ENCODE data around the gene DAW1. TPM values are rescaled to one million over a fixed set of nuclear protein-coding genes. Genes with fewer than 3 reads are reported as not detected.

The DAW1 gene
- total and polyA plus RNA-seq, 2 of the 13 experiments (the other 11 are each of a cell fraction or from before 2014, with no cell fraction given), result not detected

GRCh38 chr2:227884511-227884947 lies 13.1 kb downstream of the DAW1 start (continued):
- TF ChIP-seq ZNF501 (CRISPR knock-in tag; IDR thresholded peaks at IDR 0.05) (peak; percentile 68), ZMAT3 (CRISPR knock-in tag; conservative IDR thresholded peaks at IDR 0.05) (peak; percentile 46; the same call in 1 of the 2 replicates), POGK (CRISPR knock-in tag; conservative IDR thresholded peaks at IDR 0.05) (0 out of 2 replicates have a peak, but pooled peaks have one; percentile 35), MTF2 (CRISPR knock-in tag; IDR thresholded peaks at IDR 0.05; ENCODE audit: borderline replicate concordance) (peak; percentile 57; the same call in 1 of the 2 replicates), EED (CRISPR knock-in tag; IDR thresholded peaks at IDR 0.05) (0 out of 2 replicates have a peak, but pooled peaks have one; percentile 41), FOXA3 (CRISPR knock-in tag; IDR thresholded peaks at IDR 0.05) (peak; percentile 51), PITX1 (CRISPR knock-in tag; IDR thresholded peaks at IDR 0.05) (peak; percentile 40; the same call in 1 of the 2 replicates), NFE2L1 (CRISPR knock-in tag; IDR thresholded peaks at IDR 0.05; ENCODE audit: borderline replicate concordance) (0 out of 2 replicates have a peak, but pooled peaks have one; percentile 48), CTCF (CRISPR knock-in tag; IDR thresholded peaks at IDR 0.05) (peak; percentile 99), TEAD3 (CRISPR knock-in tag; optimal IDR thresholded peaks at IDR 0.05; ENCODE audit: borderline replicate concordance) (peak; percentile 79), ARID2 (CRISPR knock-in tag; IDR thresholded peaks at IDR 0.05; ENCODE audit: borderline replicate concordance) (0 out of 2 replicates have a peak, but pooled peaks have one; percentile 49), DDIT3 (CRISPR knock-in tag; IDR thresholded peaks at IDR 0.05) (no peak), SALL1 (CRISPR knock-in tag; IDR thresholded peaks at IDR 0.05) (peak; percentile 86), HIVEP1 (CRISPR knock-in tag; IDR thresholded peaks at IDR 0.05) (0 out of 2 replicates have a peak, but pooled peaks have one; percentile 24), YEATS4 (CRISPR knock-in tag; IDR thresholded peaks at IDR 0.05; ENCODE audit: borderline replicate concordance) (no peak), ZZZ3 (CRISPR knock-in tag; IDR thresholded peaks at IDR 0.05; ENCODE audit: borderline replicate concordance) (no peak), MAFG (CRISPR knock-in tag; IDR thresholded peaks at IDR 0.05) (no peak), ZNF205 (CRISPR knock-in tag; IDR thresholded peaks at IDR 0.05) (0 out of 2 replicates have a peak, but pooled peaks have one; percentile 42), ZBED4 (CRISPR knock-in tag; IDR thresholded peaks at IDR 0.05; ENCODE audit: borderline replicate concordance) (peak; percentile 32; the same call in 1 of the 2 replicates), SOX5 (CRISPR knock-in tag; IDR thresholded peaks at IDR 0.05; ENCODE audit: borderline replicate concordance) (peak; percentile 34; the same call in 1 of the 2 replicates), ZNF598 (CRISPR knock-in tag; IDR thresholded peaks at IDR 0.05; ENCODE audit: borderline replicate concordance) (0 out of 2 replicates have a peak, but pooled peaks have one; percentile 68)

Measured in HepG2 (cell line).